ENCODE data around the gene CAP1. TPM values are rescaled to one million over a fixed set of nuclear protein-coding genes. Genes with fewer than 3 reads are reported as not detected.
A peak's percentile ranks its signal among the peaks of the same experiment; 100 is the strongest.
"Not testable (repeated sequence)": the region's sequence is repeated elsewhere in the genome, so short reads cannot be mapped to it uniquely, and the experiment has no call there.

Gene CAP1, protein sequence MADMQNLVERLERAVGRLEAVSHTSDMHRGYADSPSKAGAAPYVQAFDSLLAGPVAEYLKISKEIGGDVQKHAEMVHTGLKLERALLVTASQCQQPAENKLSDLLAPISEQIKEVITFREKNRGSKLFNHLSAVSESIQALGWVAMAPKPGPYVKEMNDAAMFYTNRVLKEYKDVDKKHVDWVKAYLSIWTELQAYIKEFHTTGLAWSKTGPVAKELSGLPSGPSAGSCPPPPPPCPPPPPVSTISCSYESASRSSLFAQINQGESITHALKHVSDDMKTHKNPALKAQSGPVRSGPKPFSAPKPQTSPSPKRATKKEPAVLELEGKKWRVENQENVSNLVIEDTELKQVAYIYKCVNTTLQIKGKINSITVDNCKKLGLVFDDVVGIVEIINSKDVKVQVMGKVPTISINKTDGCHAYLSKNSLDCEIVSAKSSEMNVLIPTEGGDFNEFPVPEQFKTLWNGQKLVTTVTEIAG
- 100 to 1,000 TPM in 3 of 12 donors, 10 to 100 TPM in 8, not detected in 1; 69.6 to 143 (median 87.0) TPM for polyA plus RNA-seq (ENCODE audit: insufficient read length in 12 of 12)
- long read RNA-seq, donor 1, transcript CAP1-206 (13 exons, 2,217 nt), result major isoform, 9 of 29 reads
- long read RNA-seq, donor 1, partial matches to known transcripts, result 7 of 29 reads
- long read RNA-seq, donor 1, other reads (novel, unspliced or antisense), result 0 of 29 reads
- long read RNA-seq, donor 2, transcript CAP1-202 (13 exons, 1,496 nt), result minor isoform, 6 of 21 reads
- long read RNA-seq, donor 2, transcript CAP1-206 (13 exons, 2,217 nt), result major isoform, 8 of 21 reads
- long read RNA-seq, donor 2, partial matches to known transcripts, result 0 of 21 reads
- long read RNA-seq, donor 2, other reads (novel, unspliced or antisense), result 0 of 21 reads
- long read RNA-seq, donor 3, partial matches to known transcripts, result 0 of 8 reads
- long read RNA-seq, donor 3, other reads (novel, unspliced or antisense), result 0 of 8 reads
- long read RNA-seq, donor 4, partial matches to known transcripts, result 0 of 7 reads
- long read RNA-seq, donor 4, other reads (novel, unspliced or antisense), result 0 of 7 reads
- long read RNA-seq, donor 5, transcript CAP1-206 (13 exons, 2,217 nt), result major isoform, 7 of 25 reads
- long read RNA-seq, donor 5, partial matches to known transcripts, result 6 of 25 reads
- long read RNA-seq, donor 5, other reads (novel, unspliced or antisense), result 0 of 25 reads
- long read RNA-seq, donor 6, partial matches to known transcripts, result 0 of 9 reads
- long read RNA-seq, donor 6, other reads (novel, unspliced or antisense), result 0 of 9 reads
- long read RNA-seq, donor 7, partial matches to known transcripts, result 0 of 5 reads
- long read RNA-seq, donor 7, other reads (novel, unspliced or antisense), result 0 of 5 reads
- long read RNA-seq, donor 8, transcript CAP1-203 (13 exons, 3,105 nt), result minor isoform, 5 of 16 reads
- long read RNA-seq, donor 8, transcript CAP1-206 (13 exons, 2,217 nt), result major isoform, 7 of 16 reads
- long read RNA-seq, donor 8, partial matches to known transcripts, result 0 of 16 reads
- long read RNA-seq, donor 8, other reads (novel, unspliced or antisense), result 0 of 16 reads
- long read RNA-seq, donor 9, partial matches to known transcripts, result 0 of 8 reads
- long read RNA-seq, donor 9, other reads (novel, unspliced or antisense), result 0 of 8 reads
- long read RNA-seq, donor 10, transcript CAP1-206 (13 exons, 2,217 nt), result major isoform, 7 of 12 reads
- long read RNA-seq, donor 10, partial matches to known transcripts, result 0 of 12 reads
- long read RNA-seq, donor 10, other reads (novel, unspliced or antisense), result 0 of 12 reads
- long read RNA-seq, donor 11, transcript CAP1-206 (13 exons, 2,217 nt), result major isoform, 12 of 42 reads
- long read RNA-seq, donor 11, partial matches to known transcripts, result 23 of 42 reads
- long read RNA-seq, donor 11, other reads (novel, unspliced or antisense), result 0 of 42 reads

DNA sequence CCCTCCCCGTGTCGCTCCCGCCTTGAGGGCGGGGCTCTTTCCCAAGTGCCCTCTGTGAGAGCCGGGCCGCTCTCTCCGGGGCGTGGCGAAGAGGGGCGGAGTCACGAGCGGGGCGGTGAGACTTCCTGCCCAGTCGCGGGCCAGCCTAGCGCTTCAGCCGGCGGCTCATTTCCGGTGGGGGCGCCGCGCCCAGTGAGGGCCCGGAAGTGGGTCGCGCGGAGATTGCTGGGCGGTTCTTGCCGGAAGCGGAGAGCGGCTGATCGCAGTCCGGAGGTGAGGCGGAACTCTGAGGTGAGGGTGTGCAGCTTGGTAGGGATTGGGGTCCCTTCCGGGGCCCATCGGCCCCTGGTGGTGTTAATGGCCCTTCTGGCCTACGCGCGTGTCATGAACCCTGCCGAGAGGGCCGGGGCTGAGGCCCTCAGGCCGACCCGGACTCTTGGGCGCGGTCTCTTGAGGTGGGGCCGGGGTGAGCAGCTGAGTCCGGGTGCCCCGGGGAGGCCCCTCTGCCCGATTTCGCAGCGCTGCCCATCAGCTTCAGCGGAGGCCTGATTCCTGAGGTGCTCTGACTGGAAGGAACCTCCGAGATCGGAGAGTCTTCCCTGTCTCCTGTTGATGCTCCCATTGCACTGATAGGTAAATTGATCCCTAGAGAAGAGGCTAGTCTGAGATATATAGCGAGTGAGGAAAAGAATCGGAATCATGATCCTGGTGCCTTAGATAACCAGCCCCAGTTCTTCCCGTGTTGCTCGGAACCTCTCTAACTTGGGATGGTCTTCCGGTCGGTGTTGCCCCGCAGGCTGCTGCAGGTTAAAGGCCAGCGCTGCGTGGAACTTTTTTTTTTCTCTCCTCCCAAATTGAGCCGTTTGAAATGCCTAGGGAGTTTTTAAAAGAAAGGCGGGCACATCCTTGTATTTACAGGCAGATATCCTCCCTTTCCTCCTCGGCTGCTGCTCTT lies at the start of gene CAP1:
Gene CAP1, plus strand, starts transcription at position 219 of the 955 bp plus-strand sequence. CDS start 18,618 bp downstream, outside the sequence.
- DNase-seq, result peak; percentile 99

DNA sequence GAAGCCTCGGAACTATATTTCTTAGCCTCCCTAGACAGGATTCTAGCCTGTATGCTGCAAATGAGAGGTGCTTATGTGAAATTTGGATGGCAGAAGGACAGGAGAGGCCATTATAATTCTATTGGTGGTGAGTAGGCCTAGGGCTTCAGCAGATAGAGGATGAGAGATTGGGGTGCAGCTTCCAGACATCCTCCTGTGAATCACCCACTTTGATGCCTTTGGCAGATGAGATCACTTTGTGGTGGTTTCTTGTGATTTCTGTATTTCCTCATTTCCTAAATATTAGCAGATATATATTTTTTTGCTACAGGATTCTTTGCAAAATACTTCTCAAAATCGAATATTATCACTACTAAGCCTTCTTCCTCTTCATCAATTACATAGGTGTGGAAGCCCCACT lies 48.3 kb upstream of the CAP1 start:
- DNase-seq, result no peak

DNA sequence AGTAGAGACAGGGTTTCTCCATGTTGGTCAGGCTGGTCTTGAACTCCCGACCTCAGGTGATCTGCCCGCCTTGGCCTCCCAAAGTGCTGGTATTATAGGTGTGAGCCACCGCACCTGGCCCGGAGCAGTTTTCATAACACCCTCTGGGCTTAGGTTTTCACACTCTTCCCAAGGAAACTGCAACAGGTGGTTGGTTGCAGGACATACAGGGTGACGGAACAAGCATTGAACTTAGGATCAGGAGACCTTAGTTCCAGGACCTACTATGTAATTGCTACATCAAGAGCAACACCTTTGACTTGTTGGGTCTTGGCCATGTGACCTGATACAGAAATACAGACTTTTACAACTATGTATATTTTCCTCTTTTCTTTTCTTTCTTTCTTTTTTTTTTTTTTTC lies 47.6 kb upstream of the CAP1 start:
- DNase-seq, result no peak

DNA sequence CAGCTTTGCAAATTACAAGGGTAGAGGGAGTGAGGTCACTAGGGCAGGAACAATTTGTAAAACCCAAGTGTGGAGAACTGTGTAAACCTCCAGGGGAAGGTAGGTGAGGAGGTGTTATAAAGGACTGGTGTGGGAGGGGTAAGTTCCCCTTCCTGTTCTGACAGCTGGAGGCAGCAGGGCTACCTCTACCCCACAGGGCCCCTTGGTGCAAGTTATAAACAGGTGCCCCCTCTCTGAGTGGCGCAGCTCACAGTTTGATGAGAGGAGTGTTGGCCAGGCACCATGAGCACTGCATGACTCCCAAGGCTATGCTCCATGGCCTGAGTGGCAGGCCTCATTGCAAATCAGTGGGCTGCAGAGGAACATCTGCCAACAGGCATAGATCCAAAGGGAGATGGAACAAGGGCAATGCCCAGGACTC lies 44.5 kb upstream of the CAP1 start:
- no peak for DNase-seq

DNA sequence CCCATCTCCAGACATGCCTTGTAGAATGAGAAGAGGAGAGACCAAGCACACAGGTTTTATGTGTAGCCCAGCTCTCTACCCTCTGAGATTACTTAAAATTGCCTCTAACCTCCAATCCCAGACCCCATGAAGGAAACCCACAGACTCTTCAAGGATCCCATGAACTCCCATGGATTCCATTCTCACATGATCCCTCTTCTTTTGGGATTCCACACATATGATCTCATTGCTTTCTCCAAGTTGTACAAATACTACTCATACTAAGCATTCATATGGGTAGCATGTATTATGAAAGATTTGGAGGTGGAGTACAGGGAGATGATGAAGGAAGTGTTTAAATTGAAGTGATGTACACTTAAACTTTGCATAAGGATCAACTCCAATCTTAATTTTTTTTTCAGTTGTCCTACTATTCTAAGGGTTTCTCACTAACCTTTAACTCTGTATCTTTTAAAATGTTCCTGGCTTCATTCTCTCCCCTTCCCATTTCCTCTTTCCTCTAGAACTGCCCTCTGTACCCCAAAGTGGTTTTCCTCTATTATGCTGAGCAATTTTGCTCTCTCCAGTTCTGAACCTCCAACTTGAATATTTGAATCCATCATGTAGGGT lies 44.0 kb upstream of the CAP1 start:
- no peak for DNase-seq

DNA sequence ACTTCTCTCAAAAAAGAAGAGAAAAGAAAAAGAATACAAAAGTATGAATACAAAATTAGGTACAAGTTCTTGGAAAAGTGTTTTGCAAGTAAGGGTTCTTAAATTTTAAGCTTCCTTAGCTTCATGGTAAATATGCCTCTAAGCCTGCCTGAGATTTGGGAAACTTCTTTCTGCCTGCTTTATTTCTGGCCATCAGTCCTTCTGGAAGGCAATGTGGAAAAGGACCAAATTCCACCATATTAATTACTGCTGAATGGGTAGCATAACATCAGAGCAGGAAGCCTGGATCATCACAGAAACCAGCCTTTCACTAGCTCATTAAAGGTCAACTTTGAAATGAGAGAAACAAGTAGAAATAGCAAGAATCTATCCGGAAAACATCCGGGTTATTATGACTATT lies 39.1 kb upstream of the CAP1 start:
- DNase-seq, result no peak

DNA sequence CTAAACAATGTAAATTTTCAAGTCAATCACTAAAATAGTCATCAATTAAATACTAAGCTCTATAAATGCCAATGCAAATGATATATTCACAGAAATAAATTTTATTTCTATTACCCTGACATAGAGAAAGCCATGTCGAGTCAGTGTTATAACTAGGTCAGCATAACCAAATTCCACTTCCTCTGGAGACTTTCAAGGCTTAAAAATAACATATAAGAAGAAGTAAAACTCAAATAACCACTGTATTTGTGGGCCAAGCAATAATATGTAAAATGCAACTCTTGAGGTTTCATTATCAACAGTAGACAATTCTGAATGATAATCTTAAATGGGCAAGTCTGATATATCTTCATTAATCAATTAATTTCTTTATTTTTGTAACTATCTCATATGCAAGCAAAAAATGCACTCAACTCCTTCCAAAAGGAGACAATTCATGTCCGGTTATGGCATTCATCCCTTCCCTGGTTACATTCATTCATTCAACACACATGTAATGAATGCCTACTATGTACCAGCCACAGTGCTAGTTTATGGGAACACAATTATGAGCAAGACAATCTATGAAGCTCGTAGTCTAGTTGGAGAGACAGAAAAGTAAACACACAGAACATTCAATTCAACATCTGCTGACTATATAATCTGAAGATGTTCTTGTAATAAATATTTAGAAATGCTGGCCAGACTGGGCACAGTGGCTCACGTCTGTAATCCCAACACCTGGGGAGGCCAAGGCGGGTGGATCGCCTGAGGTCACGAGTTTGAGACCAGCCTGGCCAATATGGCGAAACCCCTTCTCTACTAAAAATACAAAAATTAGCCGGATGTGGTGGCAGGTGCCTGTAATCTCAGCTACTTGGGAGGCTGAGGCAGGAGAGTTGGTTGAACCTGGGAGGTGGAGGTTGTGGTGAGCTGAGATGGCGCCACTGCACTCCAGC lies 37.1 kb upstream of the CAP1 start:
- no peak for DNase-seq

DNA sequence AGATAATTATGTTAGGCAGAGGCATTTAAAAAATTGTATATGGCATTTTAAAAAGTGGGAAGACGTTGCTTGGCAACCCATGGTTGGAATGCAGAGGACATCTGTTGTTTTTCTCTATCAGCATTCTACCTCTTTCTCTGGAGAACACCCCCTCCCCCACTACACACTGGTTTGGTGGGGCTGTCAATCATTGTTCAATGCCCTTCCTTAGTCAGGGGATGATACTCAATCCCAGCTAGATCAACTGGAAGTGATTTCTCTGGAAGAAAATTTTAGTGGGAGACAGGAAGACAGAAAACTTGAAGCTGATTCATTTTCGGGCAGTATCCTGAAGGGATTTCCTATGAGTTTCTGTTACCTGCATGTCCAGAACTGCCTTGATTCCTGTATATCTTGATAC lies 35.7 kb upstream of the CAP1 start:
- DNase-seq, result no peak

DNA sequence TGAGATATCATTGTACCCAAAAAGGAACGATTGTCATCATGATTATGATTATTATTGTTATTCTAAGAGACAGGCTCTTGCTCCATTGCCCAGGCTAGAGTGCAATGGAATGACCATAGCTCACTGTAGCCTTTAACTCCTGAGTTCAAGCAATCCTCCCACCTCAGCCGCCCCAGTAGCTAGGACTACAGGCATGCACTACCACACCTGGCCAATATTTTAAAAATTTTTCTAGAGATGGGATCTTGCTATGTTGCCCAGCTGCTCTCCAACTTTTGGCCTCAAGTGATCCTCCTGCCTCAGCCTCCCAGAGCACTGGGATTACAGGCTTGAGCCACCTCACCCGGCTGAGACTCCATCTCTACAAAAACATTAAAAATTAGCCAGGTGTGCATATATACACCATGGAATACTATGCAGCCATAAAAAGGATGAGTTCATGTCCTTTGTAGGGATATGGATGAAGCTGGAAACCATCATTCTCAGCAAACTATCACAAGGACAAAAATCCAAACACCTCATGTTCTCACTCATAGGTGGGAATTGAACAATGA lies 33.0 kb upstream of the CAP1 start:
- DNase-seq, result not testable (repeated sequence)

DNA sequence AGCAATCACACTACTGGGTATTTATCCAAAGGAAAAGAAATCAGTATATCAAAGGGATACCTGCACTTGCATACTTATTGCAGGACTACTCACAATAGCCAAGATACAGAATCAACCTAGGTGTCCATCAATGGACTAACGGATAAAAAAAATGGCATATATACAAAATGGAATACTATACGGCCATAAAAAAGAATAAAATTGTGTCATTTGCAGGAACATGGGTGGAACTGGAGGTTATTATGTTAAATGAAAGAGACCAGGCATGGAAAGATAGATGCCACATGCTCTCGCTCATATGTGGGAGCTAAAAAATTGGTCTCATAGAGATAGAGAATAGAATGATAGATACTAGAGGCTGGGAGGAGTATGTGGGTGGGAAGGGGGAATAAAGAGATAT lies 29.3 kb upstream of the CAP1 start:
- no peak for DNase-seq

DNA sequence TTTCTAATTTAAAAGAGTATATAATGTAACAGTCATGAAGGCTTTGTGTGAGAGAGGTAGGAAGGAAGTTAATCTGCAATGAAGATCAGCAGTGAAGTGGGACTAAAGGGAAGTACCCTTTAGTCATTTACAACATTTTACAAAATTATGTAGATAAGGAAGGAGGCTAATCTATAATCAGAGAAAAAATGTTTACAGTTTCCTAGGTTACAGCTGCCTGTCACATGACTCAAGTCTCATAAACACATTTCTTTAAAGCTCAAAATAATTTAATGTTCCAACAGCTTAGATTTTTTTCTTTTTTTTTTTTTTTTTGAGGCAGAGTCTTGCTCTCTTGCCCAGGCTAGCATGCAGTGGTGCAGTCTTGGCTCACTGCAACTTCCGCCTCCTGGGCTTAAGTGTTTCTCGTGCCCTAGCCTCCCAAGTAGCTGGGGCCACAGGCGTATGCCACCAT lies 26.2 kb upstream of the CAP1 start:
- DNase-seq, result no peak

DNA sequence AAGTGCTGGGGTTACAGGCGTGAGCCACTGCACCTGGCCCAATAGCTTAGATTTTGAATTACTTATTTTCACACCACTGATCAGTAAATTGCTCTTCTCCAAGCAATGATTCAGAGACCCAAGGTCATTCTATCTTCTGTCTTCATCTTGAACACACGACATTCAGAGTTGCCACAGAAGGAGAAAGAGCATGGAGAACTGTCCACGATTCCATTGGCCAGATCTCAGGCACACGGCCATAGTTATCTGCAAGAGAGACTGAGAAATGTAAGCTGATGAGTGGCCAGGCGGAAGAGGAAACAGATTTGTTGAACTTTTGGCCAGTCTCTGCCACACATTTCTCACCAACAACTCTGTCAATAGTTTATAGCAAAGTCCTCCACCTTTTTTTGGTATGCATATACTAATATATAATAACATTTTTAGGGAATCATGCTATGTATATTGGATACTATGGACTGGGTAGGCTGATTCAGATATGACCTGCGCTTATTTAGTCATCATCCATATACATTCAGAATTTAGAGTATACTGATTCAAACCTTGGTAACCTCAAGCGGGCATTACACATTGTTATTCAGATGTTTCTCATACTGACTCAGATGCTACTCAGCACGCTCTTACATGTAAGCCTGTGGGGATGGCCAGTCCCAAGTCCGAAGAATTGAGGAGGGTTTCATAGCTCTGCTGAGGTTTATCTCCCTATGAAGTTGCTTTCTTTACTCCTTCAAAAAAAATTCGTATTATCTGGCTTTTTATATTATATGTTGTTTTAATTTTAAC lies 25.5 kb upstream of the CAP1 start:
- DNase-seq, result no peak

DNA sequence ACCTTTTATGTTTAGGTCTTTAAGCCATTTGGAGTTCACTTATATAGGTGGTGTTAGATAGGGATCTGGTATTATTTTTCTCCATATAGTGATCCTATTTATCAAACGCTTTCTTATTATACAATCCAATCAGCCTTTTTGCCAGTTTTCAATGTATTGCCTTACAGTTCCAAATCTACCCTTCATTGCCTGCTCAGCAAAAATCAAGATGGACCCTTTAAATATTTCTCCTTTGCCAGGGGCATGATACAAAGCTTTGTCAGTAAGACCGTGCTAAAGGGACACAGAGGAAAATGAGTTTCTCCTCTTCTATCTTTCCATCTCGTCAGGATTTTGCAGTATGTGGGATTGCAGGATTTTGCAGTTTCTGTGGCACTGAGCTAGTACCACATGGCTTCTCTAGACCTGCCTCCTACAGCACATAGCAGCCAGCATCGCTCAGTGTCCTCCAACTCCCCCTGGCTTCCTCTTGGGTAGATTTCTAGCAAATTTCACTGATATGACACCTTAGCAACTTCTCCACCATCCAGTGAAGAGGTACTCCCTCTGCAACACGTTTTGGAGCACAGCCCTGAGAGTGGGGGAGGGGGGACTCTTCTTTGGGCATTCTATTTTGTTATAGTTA lies 22.5 kb upstream of the CAP1 start:
- no peak for DNase-seq

DNA sequence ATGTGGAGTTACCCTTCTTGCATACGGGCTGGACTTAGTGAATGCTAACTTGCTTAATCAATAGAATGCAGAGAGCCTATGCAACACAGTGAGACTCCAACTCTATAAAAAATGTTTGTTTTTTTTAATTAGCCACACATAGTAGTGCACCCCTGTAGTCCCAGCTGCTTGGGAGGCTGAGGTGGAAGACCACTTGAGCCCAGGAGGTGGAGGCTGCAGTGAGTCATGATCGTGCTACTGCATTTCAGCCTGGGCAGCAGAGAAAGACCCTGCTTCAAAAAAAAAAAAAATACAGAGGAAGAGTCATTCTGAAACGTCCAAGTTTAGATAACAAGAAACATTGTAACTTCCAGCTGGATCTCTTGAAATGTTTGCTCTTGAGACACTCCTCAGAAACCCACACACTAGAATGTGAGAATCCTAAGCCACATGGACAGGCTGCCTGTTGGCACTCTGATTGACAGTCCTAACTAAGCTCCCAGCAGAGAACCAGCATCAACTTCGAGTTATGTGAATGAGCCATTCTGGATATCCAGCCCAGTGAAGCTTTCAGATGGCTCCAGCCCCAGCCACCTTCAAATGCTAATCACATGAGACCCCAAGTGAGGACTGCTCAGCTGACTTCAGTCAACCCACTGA lies 20.0 kb upstream of the CAP1 start:
- no peak for DNase-seq

DNA sequence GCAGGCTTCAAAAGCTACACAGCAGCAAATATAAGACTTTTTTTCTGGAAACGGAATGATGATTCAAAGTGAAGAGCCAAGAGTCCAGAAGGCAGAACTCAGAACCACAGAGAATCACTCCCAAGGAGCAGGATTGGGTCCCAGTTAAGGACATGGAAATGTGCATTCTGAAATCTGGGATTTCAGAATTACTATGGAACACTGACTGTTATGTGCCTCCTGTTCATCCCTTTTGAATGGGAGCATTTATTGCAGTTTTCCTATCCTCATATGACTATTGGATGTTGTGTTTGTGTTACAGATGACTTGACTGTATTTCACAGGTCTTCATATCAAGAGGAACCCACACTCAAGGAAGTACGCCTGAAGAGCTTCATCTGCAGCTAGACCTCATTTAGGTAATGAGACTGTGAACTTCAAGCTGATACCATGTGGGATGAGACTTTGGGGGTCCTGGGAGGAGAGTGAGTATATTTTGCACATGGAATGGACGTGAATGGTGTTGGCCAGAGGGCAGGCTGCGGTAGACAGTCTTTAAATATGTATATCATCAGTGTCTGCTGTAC lies 17.1 kb upstream of the CAP1 start:
- no peak for DNase-seq

Measured in muscle of arm (tissue), 14 donors.